ENCODE measurements around the gene SRSF7.

SRSF7 gene

DNA sequence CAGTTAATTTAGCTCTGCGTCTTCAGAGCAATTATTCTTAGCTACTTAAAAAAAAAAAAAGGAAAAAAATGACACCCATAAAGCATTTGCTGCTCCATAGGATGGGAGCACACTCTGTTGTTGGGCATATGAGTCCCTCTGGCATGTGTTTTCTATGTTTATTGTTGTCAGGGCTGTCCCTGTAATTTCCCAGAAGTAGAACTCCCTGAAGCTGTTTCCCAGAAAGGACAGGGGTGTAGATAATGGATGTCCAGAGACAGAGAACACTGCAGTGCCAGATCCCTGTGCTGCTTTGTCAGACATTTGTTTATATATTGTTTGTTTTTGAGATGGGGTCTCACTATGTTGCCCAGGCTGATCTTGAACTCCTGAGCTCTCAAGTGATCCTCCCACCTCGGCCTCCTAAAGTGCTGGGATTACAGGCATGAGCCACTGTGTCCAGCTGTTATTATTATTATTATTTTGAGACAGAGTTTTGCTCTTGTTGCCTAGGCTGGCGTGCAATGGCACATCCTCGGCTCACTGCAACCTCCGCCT lies 52.6 kb downstream of the SRSF7 start:
- DNase-seq, result no peak

DNA sequence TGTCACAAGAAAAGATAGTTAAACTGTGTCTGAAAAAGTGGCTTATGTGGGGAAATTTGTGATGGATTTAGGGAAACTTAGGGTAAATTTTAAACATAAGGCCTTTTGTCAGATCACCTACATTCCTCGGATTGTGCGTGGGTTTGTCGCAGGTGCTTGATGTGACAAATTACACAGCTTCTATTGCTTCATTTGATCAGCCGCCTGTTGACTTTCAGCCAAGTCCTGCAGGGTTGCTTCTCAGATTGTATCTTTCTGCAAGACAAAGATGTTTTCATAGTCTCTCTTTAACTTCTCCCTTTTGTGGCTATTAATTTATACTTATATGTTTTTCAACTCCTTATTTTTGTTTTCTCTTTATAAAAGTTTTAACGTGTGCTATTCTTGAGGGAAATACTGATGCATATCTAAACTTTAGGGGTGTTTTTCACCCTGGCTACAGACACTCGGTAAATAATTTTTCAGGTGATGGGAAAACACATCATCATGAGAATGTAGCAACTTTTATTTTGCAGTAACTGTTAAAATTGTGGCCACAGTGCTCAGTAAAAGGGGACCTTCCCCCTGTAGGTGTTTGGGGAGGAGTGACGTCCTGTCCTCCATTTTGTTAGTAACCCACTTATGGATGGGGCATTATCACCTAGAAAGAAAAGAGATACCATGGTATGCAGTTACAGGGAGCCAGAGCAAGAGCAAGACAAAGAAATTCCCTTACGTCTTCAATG lies 53.9 kb downstream of the SRSF7 start:
- DNase-seq, result peak; percentile 28
